ENCODE data around the gene EVI2B. TPM values are rescaled to one million over a fixed set of nuclear protein-coding genes. Genes with fewer than 3 reads are reported as not detected.

Gene EVI2B, protein sequence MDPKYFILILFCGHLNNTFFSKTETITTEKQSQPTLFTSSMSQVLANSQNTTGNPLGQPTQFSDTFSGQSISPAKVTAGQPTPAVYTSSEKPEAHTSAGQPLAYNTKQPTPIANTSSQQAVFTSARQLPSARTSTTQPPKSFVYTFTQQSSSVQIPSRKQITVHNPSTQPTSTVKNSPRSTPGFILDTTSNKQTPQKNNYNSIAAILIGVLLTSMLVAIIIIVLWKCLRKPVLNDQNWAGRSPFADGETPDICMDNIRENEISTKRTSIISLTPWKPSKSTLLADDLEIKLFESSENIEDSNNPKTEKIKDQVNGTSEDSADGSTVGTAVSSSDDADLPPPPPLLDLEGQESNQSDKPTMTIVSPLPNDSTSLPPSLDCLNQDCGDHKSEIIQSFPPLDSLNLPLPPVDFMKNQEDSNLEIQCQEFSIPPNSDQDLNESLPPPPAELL
- total RNA-seq: 0.09 TPM in 2 replicates

DNA sequence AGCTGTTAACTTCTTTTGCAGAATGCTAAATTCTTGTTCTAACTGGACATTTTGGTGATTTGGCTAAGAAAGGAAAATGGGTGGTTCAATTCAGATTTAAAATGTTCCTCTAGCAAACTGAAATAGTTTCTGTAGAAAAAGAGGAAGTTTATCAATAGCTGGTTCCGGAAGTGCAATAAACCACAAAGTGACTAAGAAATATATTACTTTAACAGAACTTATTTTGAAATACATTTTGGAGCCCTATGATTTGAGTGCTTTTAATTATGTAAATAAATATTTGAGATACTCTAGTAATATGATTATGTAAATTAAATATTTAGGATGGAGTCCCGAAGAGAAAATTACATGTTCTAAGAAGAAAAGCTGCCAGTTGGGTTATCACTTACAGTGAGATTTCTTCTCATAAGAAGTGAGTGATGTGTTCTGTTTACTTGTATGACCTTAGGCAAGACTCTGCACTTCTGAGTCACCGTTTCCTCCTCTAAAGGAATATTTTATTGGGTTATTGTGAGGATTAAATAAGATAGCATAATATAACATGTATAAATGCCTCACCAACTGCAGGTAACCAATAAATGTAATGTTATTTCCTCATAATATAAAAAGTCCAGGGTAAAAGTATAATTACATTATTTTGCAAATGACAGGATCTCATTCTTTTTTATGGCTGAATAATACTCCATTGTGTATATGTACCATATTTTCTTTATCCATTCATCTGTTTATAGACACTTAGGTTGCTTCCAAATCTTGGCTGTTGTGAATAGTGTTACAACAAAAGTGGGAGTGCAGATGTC, at the start of gene EVI2B:
TSS of gene EVI2B (minus strand) at position 73 of the 800 bp plus-strand sequence. CDS start 8,445 bp downstream, outside the sequence.

DNA sequence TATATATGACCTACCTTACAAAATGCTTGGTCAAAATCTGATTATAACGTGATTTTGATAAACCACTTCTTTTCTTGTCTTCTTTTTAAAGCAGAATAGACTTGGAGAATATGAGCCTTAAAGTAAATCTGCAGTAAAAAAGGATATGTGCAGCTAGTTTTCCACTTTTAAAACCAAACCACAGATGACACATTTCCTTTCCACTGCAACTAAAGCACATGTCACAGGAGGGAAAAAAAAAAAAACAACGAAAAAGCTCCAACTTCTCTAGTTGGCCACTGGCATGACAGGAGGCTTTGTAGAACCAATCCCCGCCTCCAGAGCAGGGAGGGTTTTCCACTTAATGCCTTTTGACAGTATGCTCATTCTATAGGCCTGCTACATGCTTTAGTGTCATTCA, 7.6 kb upstream of the EVI2B start, which contains the start of gene EVI2A:
TSS of gene EVI2A (minus strand) at position 142 of the 400 bp plus-strand sequence. CDS start 2,609 bp downstream, outside the sequence.

DNA sequence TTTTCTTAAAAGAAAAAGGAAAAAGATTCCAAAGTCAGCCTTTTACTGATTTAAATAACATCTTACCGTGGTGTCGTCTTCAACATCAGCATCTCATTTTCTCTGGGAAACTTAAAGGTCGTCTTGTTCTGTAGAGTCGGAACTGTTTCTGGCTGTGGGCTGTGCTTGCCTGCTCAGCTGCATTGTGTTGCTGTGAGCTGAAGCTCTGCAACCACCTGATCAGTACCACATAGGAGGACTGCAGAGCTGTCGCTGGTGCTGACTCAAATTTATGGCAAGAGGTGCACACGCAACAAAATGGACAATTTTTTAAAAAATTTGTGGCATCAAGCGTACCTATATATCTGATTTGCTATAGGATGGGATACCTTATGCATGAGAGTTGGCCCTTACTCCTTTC, 16.8 kb downstream of the EVI2B start, which contains the start of gene OMG:
TSS of gene OMG (minus strand) at position 150 of the 400 bp plus-strand sequence. CDS start 908 bp downstream, outside the sequence.

Other genes with a start within 250 kb of the EVI2B start
- gene NF1, start 219.1 kb downstream of the EVI2B start, total RNA-seq: 22.5 and 39.8 TPM in 2 replicates
- gene OMG, start 16.8 kb downstream of the EVI2B start, total RNA-seq: 0.09 TPM in 1 of 2 replicates, not detected in the other
- gene EVI2A, start 7.6 kb upstream of the EVI2B start, total RNA-seq: 0.36 and 0.94 TPM in 2 replicates
- under 0.01 and 0.09 TPM in 2 replicates for gene RAB11FIP4, start 77.6 kb upstream of the EVI2B start, total RNA-seq

All from endothelial cell of coronary artery (primary cell).